HUES48 (cell line): ENCODE data around the gene ANGEL1.

Experiments used
- H3K27ac ChIP-seq: one replicate; pipeline ENCODE4 v1.7.0; 2013; ENCODE audit warnings: low read depth, low read length, inconsistent platforms
- H3K27me3 ChIP-seq: 2 replicates; pipeline ENCODE4 v1.6.1; 2013; ENCODE audit warnings: mild to moderate bottlenecking, low read length; ENCODE audit not compliant: control insufficient read depth, insufficient read depth
- H3K36me3 ChIP-seq: 2 replicates; pipeline ENCODE4 v1.6.1; 2013; ENCODE audit warnings: low read length; ENCODE audit not compliant: control insufficient read depth, insufficient read depth
- H3K4me1 ChIP-seq: 2 replicates; pipeline ENCODE4 v1.6.1; 2013; ENCODE audit warnings: mild to moderate bottlenecking, low read length; ENCODE audit not compliant: control insufficient read depth, insufficient read depth
- H3K4me3 ChIP-seq: 2 replicates; pipeline ENCODE4 v1.5.1; 2013; ENCODE audit warnings: mild to moderate bottlenecking, low read depth, low read length
- H3K9ac ChIP-seq: 2 replicates; pipeline ENCODE4 v1.6.1; 2013; ENCODE audit warnings: mild to moderate bottlenecking, low read depth, low read length, moderate library complexity
- H3K9me3 ChIP-seq: 2 replicates; pipeline ENCODE4 v1.6.1; 2013; ENCODE audit warnings: low read length; ENCODE audit not compliant: control insufficient read depth, insufficient read depth

The ANGEL1 gene

GRCh38 chr14:76779221-76780057 lies 33.2 kb downstream of the ANGEL1 start:
- H3K27me3 ChIP-seq, result no peaks in the 10 kb centered on the region
- 0 out of 2 replicates have a peak, but pooled peaks cover 6% of the 10 kb centered on the region for H3K4me1 ChIP-seq
- H3K9me3 ChIP-seq, result no peaks in the 10 kb centered on the region
- no peak overlapping the region for H3K27ac ChIP-seq
- H3K4me3 ChIP-seq, result no peak overlapping the region
- H3K36me3 ChIP-seq, result peaks cover 31% of the 10 kb centered on the region
- H3K9ac ChIP-seq, result no peak overlapping the region

- Histone ChIP-seq H3K36me3 (peaks cover 23% of the 10 kb centered on the region), H3K4me3 (no peak overlapping the region), H3K27ac (no peak overlapping the region), H3K4me1 (0 out of 2 replicates have a peak, but pooled peaks cover 6% of the 10 kb centered on the region), H3K9ac (no peak overlapping the region), H3K27me3 (no peaks in the 10 kb centered on the region), H3K9me3 (no peaks in the 10 kb centered on the region)
These were observed 34.0 kb downstream of the ANGEL1 start for GRCh38 chr14:76778546-76779215.

GRCh38 chr14:76777721-76778120 lies 35.0 kb downstream of the ANGEL1 start:
- no peaks in the 10 kb centered on the region for H3K9me3 ChIP-seq
- H3K9ac ChIP-seq, result no peak overlapping the region
- peaks cover 15% of the 10 kb centered on the region for H3K36me3 ChIP-seq
- H3K4me1 ChIP-seq, result peaks cover 8% of the 10 kb centered on the region
- no peaks in the 10 kb centered on the region for H3K27me3 ChIP-seq
- H3K4me3 ChIP-seq, result no peak overlapping the region
- H3K27ac ChIP-seq, result no peak overlapping the region

GRCh38 chr14:76776428-76777251 lies 36.0 kb downstream of the ANGEL1 start:
- Histone ChIP-seq H3K4me1 (peaks cover 14% of the 10 kb centered on the region), H3K27ac (no peak overlapping the region), H3K4me3 (no peak overlapping the region), H3K36me3 (0 out of 2 replicates have a peak, but pooled peaks cover 5% of the 10 kb centered on the region), H3K9ac (no peak overlapping the region), H3K27me3 (no peaks in the 10 kb centered on the region; the same call in 1 of the 2 replicates), H3K9me3 (no peaks in the 10 kb centered on the region)

GRCh38 chr14:76775695-76776427 lies 36.8 kb downstream of the ANGEL1 start:
- no peaks in the 10 kb centered on the region for H3K36me3 ChIP-seq
- no peaks in the 10 kb centered on the region for H3K9me3 ChIP-seq
- no peak overlapping the region for H3K27ac ChIP-seq
- no peaks in the 10 kb centered on the region; the same call in 1 of the 2 replicates for H3K27me3 ChIP-seq
- H3K4me3 ChIP-seq, result no peak overlapping the region
- no peak overlapping the region for H3K9ac ChIP-seq
- peaks cover 14% of the 10 kb centered on the region for H3K4me1 ChIP-seq

GRCh38 chr14:76774821-76775694 lies 37.6 kb downstream of the ANGEL1 start:
- H3K4me3 ChIP-seq, result no peak overlapping the region
- no peak overlapping the region for H3K27ac ChIP-seq
- H3K9ac ChIP-seq, result no peak overlapping the region
- H3K9me3 ChIP-seq, result no peaks in the 10 kb centered on the region
- H3K27me3 ChIP-seq, result no peaks in the 10 kb centered on the region; the same call in 1 of the 2 replicates
- H3K36me3 ChIP-seq, result no peaks in the 10 kb centered on the region
- peaks cover 14% of the 10 kb centered on the region for H3K4me1 ChIP-seq

- Histone ChIP-seq H3K27me3 (no peaks in the 10 kb centered on the region; the same call in 1 of the 2 replicates), H3K27ac (no peak overlapping the region), H3K9ac (no peak overlapping the region), H3K9me3 (no peaks in the 10 kb centered on the region), H3K4me3 (no peak overlapping the region), H3K36me3 (no peaks in the 10 kb centered on the region), H3K4me1 (peaks cover 14% of the 10 kb centered on the region)
These were observed 38.5 kb downstream of the ANGEL1 start for GRCh38 chr14:76773956-76774820.

- Histone ChIP-seq H3K4me1 (peaks cover 16% of the 10 kb centered on the region), H3K36me3 (no peaks in the 10 kb centered on the region), H3K9me3 (no peaks in the 10 kb centered on the region), H3K27ac (no peak overlapping the region), H3K9ac (no peak overlapping the region), H3K27me3 (no peaks in the 10 kb centered on the region; the same call in 1 of the 2 replicates), H3K4me3 (no peak overlapping the region)
These were observed 39.3 kb downstream of the ANGEL1 start for GRCh38 chr14:76773188-76773885.
